Renal cortical epithelial cell (primary cell): ENCODE data around the gene HOXD10. TPM values are rescaled to one million over a fixed set of nuclear protein-coding genes. Genes with fewer than 3 reads are reported as not detected.

ENCODE experiments used
- DNase-seq: peaks from one replicate; pipeline ENCODE4 v3.0.0-alpha.2; 2011; ENCODE audit warnings: low read depth
- total RNA-seq: library from RNA; depleted of rRNA; stranded (reverse); fragments of >200 nt; gene quantifications from 2 replicates; pipeline ENCODE4 v1.2.3, GENCODE V29; 2014

HOXD10 gene
- total RNA-seq, 1 donor from 2014 or later, result 33.5 TPM

GRCh38 chr2:176123411-176124109, 7.0 kb downstream of the HOXD10 start:
- DNase-seq, result no peak

GRCh38 chr2:176124110-176124946, 7.8 kb downstream of the HOXD10 start:
- DNase-seq, result no peak

DNA sequence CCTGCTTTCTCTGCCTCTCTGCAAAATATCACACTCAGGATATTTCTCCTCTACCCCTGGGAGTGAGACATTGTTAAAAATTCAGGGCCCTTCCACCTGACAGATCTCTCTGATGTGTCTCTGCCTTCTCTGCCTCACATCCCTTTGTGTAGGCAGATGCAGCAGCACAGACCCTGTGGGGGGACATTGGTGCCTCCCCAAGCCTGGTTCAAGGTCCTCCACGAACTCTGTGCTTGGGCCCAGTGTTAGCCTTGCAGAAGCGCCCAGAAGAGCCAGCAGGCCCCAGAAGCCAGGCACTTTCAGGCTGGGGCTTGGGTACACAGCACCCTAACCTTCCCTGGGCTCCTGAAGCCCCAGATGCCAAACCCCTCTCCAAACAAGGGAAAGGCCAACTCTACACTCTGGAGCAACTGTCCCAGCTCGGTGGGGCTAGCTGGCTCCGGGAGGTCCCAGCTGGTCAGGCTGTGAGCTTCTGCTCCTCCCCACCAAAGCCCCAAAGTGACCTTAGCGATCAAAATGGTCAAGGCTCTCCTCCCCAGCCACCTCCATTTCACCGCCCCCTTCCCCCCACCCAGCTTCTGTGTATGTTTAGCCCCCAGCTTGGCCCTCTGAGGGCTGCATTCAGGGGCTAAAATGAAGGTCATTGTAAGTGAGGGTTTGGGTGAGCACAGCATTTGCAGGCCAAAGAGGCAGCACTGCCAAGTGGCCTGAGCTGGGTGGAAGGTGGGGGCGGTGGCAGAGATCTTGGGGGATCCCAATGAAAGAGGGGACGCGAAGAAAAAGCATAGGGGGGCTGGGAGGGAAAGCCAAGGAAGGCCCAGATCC, 8.6 kb downstream of the HOXD10 start:
- DNase-seq, result no peak

GRCh38 chr2:176125772-176126054, 9.1 kb downstream of the HOXD10 start:
- no peak for DNase-seq

GRCh38 chr2:176126929-176127773, 10.6 kb downstream of the HOXD10 start:
- DNase-seq, result no peak

- no peak for DNase-seq
Observed at GRCh38 chr2:176127774-176128072, 11.1 kb downstream of the HOXD10 start.

DNA sequence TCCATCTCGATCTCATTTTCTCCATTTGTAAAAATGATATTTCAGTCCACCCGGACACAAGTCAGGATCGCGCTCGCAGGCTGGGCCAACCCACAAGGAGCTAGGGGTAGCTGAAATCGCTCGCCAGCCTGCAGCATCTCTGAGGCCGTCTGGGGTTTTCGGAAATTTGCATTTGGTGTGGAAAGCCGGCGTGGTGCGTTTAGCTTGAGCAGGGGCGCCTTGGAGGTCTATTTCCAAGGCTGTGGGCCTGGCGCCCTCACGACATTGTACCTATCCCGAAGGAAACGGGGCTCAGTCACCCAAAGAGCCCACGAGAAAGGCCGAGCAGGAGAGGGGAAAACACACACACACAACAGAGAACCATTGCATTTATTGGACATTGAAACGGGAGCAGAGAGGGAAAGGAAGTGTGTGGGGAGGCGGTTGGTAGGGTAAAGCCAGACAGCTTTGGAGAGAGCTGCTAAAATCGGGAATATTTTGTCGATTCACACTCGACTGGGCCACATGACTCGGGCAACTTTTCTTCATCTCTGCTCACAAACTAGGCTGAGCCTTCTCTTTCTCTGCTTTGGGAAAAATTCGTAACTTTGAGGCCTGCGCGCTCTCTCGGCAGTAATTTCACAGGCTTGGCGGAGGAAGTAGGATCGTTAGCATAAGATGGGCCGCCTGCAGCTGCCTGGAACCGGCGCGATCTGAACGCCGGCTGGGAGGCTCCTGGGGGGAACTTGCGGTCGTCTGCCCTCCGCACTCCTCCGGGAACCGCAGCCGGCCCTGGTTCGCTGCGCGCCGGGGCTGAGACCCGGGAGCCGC, 11.8 kb downstream of the HOXD10 start:
- no peak for DNase-seq

GRCh38 chr2:176128982-176129796, 12.6 kb downstream of the HOXD10 start, which contains the start of gene HOXD8:
HOXD8 (plus strand) TSS chr2:176129705; CDS start chr2:176130367, 662 bp downstream.
- DNase-seq, result peak; percentile 85

DNA sequence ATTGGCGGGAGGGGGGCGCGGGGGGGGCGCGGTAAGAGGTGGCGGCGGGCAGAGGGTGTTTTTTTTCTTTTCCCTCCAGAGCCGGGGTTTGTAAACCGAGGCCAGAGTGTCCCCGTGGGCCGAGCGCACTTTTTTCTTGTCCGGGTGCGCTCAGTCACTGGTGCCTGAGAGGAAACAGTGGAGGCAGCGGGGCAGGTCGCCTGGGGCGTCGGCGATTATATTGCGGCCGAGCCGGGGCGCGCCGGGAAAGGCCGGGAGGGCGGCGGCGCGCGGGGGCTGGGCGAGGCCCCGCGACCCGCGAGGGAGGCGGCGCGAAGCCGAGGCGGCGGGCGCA, 13.2 kb downstream of the HOXD10 start:
- DNase-seq, result no peak

DNA sequence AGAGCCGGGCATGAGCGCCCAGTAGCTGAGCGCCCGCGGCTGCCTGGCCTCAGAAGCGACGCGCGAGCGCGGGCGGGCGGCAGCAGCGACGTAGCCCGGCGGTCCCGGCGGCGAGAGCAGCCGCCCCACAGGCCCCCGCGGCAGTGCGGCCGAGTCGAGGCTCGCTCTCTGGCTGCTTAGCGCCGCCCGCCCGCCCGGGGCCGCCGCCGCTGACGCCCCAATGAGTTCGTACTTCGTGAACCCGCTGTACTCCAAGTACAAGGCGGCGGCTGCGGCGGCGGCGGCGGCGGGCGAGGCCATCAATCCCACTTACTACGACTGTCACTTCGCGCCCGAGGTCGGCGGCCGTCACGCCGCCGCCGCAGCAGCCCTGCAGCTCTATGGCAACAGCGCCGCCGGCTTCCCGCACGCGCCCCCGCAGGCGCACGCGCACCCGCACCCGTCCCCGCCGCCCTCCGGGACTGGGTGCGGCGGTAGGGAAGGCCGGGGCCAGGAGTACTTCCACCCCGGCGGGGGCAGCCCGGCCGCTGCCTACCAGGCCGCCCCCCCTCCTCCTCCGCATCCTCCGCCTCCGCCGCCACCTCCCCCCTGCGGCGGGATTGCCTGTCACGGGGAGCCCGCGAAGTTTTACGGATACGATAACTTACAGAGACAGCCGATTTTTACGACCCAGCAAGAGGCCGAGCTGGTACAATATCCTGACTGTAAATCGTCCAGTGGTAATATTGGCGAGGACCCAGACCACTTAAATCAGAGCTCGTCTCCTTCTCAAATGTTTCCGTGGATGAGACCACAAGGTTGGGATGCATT, 13.8 kb downstream of the HOXD10 start:
- no peak for DNase-seq

DNA sequence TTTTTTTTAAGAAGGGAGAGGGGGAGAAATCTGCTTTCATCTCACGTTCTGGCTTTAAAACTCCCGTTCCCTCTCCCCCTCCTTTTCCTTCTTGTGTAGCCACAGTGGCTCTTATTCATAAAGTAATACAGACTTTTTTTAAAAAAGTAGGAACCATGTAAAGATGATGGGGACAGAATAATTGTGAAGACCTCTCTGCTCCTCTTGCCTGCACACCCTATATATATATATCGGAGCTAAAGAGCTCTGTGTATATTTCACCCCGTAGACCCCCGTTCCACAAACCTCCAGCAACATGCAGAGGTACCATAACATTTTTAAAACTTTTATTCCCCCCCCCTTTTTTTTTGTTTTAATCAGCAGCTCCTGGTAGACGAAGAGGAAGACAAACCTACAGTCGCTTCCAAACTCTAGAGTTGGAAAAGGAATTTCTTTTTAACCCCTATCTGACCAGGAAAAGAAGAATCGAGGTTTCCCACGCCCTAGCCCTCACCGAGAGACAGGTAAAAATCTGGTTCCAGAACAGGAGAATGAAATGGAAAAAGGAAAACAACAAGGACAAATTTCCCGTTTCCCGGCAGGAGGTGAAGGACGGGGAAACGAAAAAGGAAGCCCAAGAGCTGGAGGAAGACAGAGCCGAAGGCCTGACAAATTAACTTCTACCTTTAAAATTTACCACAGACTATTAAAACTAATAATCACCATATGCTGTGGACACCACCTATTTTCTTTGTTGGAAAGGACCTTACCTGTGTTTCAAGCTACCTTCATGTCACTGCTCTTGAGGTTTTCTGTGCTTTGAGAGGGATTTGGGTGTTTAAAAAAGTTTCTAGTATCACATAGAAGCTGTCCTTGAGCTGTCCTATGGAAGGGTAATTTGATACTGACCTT, 14.6 kb downstream of the HOXD10 start:
- DNase-seq, result no peak

DNA sequence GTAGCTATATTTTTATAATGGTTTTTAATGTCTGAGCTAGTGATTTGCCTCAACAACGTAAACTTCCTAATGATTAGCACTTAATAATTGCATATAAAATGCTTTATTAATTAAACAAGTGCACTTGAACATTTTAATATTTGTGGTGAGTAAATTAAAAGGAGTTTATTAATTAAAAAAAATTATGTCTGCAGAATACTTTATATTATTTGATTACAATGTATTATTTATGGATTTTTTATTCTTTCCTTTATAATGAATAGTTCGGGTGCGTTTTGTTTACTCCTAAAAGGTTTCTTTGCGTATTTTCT, 15.2 kb downstream of the HOXD10 start:
- DNase-seq, result no peak

- DNase-seq, result no peak
Observed at GRCh38 chr2:176132205-176133171, 15.9 kb downstream of the HOXD10 start.

DNA sequence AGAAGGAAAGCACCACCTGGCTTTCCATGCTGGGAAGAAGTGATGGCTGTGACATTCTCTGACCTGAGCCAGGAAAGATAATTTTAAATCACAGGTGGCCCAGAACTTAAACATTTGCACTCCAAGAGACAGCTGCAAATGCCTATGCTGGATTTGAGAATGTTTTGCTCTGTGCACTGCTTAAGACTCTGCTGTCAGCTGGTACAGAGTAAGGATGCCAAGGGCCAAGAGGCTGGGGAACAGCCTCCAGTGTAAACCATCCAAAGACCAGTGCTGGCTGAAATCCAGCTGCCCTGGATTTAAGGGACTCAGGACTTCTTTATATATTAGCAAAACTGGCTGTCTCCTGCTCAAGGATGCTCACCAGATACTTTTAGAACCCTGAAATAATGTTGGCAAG, 16.8 kb downstream of the HOXD10 start:
- no peak for DNase-seq

- DNase-seq, result peak; percentile 73
Observed at GRCh38 chr2:176134035-176134434, 17.5 kb downstream of the HOXD10 start.

- no peak for DNase-seq
Observed at GRCh38 chr2:176135035-176135440, 18.5 kb downstream of the HOXD10 start.
